ENCODE results near the gene RNF151. TPM values are rescaled to one million over a fixed set of nuclear protein-coding genes. Genes with fewer than 3 reads are reported as not detected.

Gene RNF151
- total RNA-seq, 1 experiment from 2014 or later: 0.28 TPM

GRCh38 chr16:1942047-1942809, 24.4 kb upstream of the RNF151 start:
- H3K36me3 Mint-ChIP-seq (ENCODE audit: insufficient read depth in 1 of 3, low read depth in 3 of 3): peaks cover 10 to 22% (median 17%) of the 10 kb centered on the region in 3 experiments; a peak in 6 of 7 replicates
- no peak overlapping the region for H4K8ac ChIP-seq (replicated peaks; ENCODE audit: insufficient read length, low read depth, low read length)
- H2BK15ac ChIP-seq (ENCODE audit: low read depth, low read length): no peak overlapping the region
- no peak overlapping the region for H3K14ac ChIP-seq (ENCODE audit: insufficient read depth, low read length)
- H2BK120ac ChIP-seq (ENCODE audit: low read depth, low read length, poor library complexity, severe bottlenecking): no peak overlapping the region
- no peak overlapping the region for H2BK20ac ChIP-seq (ENCODE audit: low read depth, low read length, poor library complexity, severe bottlenecking)
- H4K5ac ChIP-seq (ENCODE audit: insufficient read length, low read depth, low read length): no peak overlapping the region
- DNase-seq: peak; percentile 29
- H4K20me1 ChIP-seq (ENCODE audit: control insufficient read depth, insufficient read depth, insufficient read length): no peaks in the 10 kb centered on the region
- H4K91ac ChIP-seq (ENCODE audit: insufficient read length, low read depth, low read length): no peak overlapping the region
- H2BK5ac ChIP-seq (ENCODE audit: insufficient read length, low read length): no peak overlapping the region
- peaks cover 15 to 23% of the 10 kb centered on the region in 2 experiments for H3K4me1 Mint-ChIP-seq
- H3K23ac ChIP-seq (ENCODE audit: insufficient read length, low read depth, low read length): no peak overlapping the region
- H3K27me3 ChIP-seq (ENCODE audit: insufficient read depth, low read length): no peaks in the 10 kb centered on the region
- H3T11ph ChIP-seq (ENCODE audit: low read length): no peak overlapping the region
- WGBS (ENCODE audit: extremely low coverage, insufficient read length, low lambda C conversion rate): no CpG with 5 or more reads among the region's 17 CpGs
- H3K27me3 Mint-ChIP-seq (ENCODE audit: low read depth): no peaks in the 10 kb centered on the region; the same call in 1 of the 2 replicates
- H3K18ac ChIP-seq (ENCODE audit: insufficient read length, low read depth, low read length): no peak overlapping the region
- no peak overlapping the region for H3K27ac ChIP-seq (ENCODE audit: insufficient read length, low read depth, low read length)
- H3K79me1 ChIP-seq (ENCODE audit: insufficient read depth, low read depth, low read length, poor library complexity, severe bottlenecking): no peaks in the 10 kb centered on the region
- no peak overlapping the region for H3K27ac Mint-ChIP-seq
- H3K23me2 ChIP-seq (ENCODE audit: insufficient read length, low read depth, low read length, poor library complexity, severe bottlenecking): peaks cover 7% of the 10 kb centered on the region
- no peaks in the 10 kb centered on the region for H3K9me3 ChIP-seq (ENCODE audit: control insufficient read depth, low read depth, low read length)
- H3K4ac ChIP-seq (ENCODE audit: low read depth, low read length): no peak overlapping the region
- no peak overlapping the region for H2AFZ ChIP-seq (ENCODE audit: low read length)
- peaks cover 4% of the 10 kb centered on the region; the same call in 1 of the 2 replicates for H3K4me1 ChIP-seq (ENCODE audit: insufficient read depth, low read length)
- no peaks in the 10 kb centered on the region for H3K9me3 Mint-ChIP-seq
- no peak overlapping the region for H3K9ac ChIP-seq (ENCODE audit: extremely low read depth, insufficient read length, low read length)
- H3K56ac ChIP-seq (ENCODE audit: insufficient read length, low read depth, low read length): no peak overlapping the region
- H3K79me2 ChIP-seq (ENCODE audit: insufficient read depth, low read length): no peaks in the 10 kb centered on the region
- peak overlapping the region; percentile 55 for H3K4me2 ChIP-seq (ENCODE audit: insufficient read depth, insufficient read length, low read length)
- H2AK5ac ChIP-seq (ENCODE audit: insufficient read length, low read length): no peak overlapping the region
- no peak for TF ChIP-seq CTCF (conservative IDR thresholded peaks at IDR 0.05)
- peak overlapping the region; percentile 88 to 93 for H3K4me3 Mint-ChIP-seq
- no peak overlapping the region for H2BK12ac ChIP-seq (ENCODE audit: insufficient read length, low read depth, low read length)

Data from H9 (cell line).